ACC112 (cell line): Measurements from ENCODE around the gene TMEM98.
"Not testable (repeated sequence)": the region's sequence is repeated elsewhere in the genome, so short reads cannot be mapped to it uniquely, and the experiment has no call there.

Experiments used
- H2AFZ ChIP-seq: fragments of 200-600 bp; sonication (generic); one replicate; pipeline ENCODE4 v1.6.0; 2017; ENCODE audit warnings: antibody characterized with exemption, low read length; ENCODE audit not compliant: unreplicated experiment
- H3K27ac ChIP-seq: fragments of 200-600 bp; sonication (generic); 2 replicates; pipeline ENCODE4 v1.5.1; 2014; ENCODE audit warnings: low read depth, mild to moderate bottlenecking, antibody characterized with exemption, low read length, moderate library complexity
- H3K27me3 ChIP-seq: fragments of 200-600 bp; sonication (generic); 2 replicates; pipeline ENCODE4 v1.6.1; 2014; ENCODE audit warnings: mild to moderate bottlenecking, antibody characterized with exemption, low read length, moderate library complexity, mixed read lengths; ENCODE audit not compliant: insufficient read depth
- H3K36me3 ChIP-seq: fragments of 200-600 bp; sonication (generic); 2 replicates; pipeline ENCODE4 v1.6.1; 2016; ENCODE audit warnings: mild to moderate bottlenecking, antibody characterized with exemption, low read length, moderate library complexity, mixed read lengths; ENCODE audit not compliant: insufficient read depth
- H3K4me1 ChIP-seq: fragments of 200-600 bp; sonication (generic); one replicate; pipeline ENCODE4 v1.6.1; 2016; ENCODE audit warnings: low read length, mixed read lengths; ENCODE audit not compliant: insufficient read depth, unreplicated experiment, control insufficient read depth
- H3K4me3 ChIP-seq: fragments of 200-600 bp; sonication (generic); 2 replicates; pipeline ENCODE4 v1.5.1; 2014; ENCODE audit warnings: mild to moderate bottlenecking, low read depth, low read length
- H3K79me2 ChIP-seq: fragments of 200-600 bp; sonication (generic); one replicate; pipeline ENCODE4 v1.6.0; 2016; ENCODE audit warnings: low read length; ENCODE audit not compliant: control insufficient read depth, unreplicated experiment, insufficient read depth

Gene TMEM98, protein sequence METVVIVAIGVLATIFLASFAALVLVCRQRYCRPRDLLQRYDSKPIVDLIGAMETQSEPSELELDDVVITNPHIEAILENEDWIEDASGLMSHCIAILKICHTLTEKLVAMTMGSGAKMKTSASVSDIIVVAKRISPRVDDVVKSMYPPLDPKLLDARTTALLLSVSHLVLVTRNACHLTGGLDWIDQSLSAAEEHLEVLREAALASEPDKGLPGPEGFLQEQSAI

GRCh38 chr17:32927724-32928585 lies at the start of gene TMEM98:
Gene TMEM98 (plus strand): TSS chr17:32928153. CDS start chr17:32931529, 3,376 bp downstream.
- H3K4me1 ChIP-seq, result peaks cover 11% of the 10 kb centered on the region
- H3K27ac ChIP-seq, result no peak within 1 kb of the TSS
- no peaks in the 10 kb centered on the region for H3K27me3 ChIP-seq
- H3K4me3 ChIP-seq, result peak within 1 kb of the TSS; percentile 77
- peak within 1 kb of the TSS; percentile 92 for H2AFZ ChIP-seq
- H3K79me2 ChIP-seq, result peaks cover 8% of the 10 kb centered on the region
- H3K36me3 ChIP-seq, result peaks cover 4% of the 10 kb centered on the region; the same call in 1 of the 2 replicates

DNA sequence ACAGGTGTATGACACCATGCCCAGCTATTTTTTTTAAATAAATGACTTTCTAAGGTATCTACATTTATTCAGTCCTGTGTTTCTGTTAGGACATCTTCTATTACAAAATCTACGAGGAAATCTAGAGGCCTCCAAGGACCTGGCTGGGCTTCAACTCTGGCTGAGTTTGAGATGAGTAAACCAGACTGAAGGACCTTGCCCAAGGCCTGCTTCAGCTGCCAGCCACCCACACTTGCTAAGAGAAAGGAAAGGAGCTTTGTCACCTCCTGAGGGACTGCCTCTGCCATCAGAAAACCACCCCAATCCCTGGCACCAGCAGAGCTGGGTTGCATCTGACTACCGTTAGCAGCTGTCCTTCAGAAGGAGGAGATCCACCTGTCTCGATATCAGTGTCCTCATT lies 49.7 kb upstream of the TMEM98 start:
- H3K79me2 ChIP-seq, result no peaks in the 10 kb centered on the region
- no peaks in the 10 kb centered on the region for H3K36me3 ChIP-seq
- H3K4me1 ChIP-seq, result peaks cover 31% of the 10 kb centered on the region
- H3K27ac ChIP-seq, result no peak overlapping the region
- H3K4me3 ChIP-seq, result no peak overlapping the region
- H3K27me3 ChIP-seq, result no peaks in the 10 kb centered on the region
- H2AFZ ChIP-seq, result no peak overlapping the region

GRCh38 chr17:32879134-32879533 lies 48.8 kb upstream of the TMEM98 start:
- Histone ChIP-seq H3K36me3 (no peaks in the 10 kb centered on the region), H3K79me2 (no peaks in the 10 kb centered on the region), H3K27ac (no peak overlapping the region)

DNA sequence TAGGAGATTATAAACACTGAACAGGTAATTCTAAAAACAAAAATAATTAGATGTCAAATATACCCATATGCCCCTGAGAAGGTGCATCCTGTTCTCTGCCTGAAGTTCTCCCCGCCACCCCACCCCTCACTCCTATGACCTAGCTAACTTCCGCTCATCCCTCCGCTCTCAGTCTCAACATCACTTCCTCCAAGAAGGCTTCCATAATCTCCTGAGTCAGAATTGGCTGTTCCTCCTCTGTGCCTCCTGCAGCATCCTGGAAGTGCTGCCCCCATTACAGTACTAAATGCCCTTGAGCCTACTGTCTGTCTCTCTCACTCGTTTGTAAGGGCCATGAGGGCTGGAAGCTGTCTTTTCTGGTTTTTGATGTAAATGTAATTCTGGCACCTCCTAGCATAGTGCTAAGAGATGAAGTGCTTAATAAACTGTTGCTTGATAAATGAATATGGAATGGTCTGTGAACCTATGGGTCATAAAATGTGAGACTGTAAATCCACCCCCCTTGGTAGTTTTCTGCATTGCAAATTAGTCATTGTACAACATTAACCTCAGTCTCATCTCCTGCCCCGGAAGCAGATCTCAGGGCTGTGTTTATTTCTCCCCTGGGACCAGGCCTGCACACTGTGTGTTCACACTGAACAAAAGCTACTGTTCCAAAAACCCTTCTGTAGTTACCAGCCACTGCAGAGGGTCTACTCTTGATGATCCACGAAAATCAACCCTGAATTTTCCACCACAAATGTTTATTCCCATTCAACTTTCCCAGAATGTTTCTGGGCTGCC lies 47.1 kb upstream of the TMEM98 start:
- H3K79me2 ChIP-seq, result no peaks in the 10 kb centered on the region
- no peaks in the 10 kb centered on the region for H3K27me3 ChIP-seq
- no peak overlapping the region for H3K4me3 ChIP-seq
- H3K36me3 ChIP-seq, result no peaks in the 10 kb centered on the region
- no peak overlapping the region for H3K27ac ChIP-seq
- H3K4me1 ChIP-seq, result peaks cover 28% of the 10 kb centered on the region
- peak overlapping the region; percentile 72 for H2AFZ ChIP-seq

More at GRCh38 chr17:32879134-32879533, 48.8 kb upstream of the TMEM98 start:
- Histone ChIP-seq H3K4me1 (peaks cover 31% of the 10 kb centered on the region), H2AFZ (no peak overlapping the region), H3K4me3 (no peak overlapping the region), H3K27me3 (no peaks in the 10 kb centered on the region)

DNA sequence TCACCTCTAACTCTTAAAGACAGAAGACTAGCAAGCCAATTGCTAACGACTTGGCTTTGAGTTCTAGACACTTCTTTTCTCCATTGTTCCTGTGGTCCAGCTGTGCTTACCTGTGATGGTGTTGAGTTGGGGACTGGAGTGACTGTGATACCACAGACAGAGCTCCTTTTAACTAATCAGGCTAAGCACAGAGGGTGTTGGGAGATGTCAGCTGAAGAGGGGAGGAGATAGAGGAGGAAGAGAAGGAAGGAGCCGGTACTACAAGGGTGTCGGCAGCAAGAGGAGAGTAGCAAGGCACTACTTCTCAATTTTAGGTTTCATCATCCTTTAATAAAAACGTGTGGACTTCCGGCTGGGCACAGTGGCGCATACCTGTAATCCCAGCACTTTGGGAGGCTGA lies 45.9 kb upstream of the TMEM98 start:
- Histone ChIP-seq H3K4me1 (peaks cover 28% of the 10 kb centered on the region), H3K4me3 (no peak overlapping the region), H2AFZ (no peak overlapping the region), H3K27me3 (no peaks in the 10 kb centered on the region), H3K36me3 (no peaks in the 10 kb centered on the region), H3K27ac (no peak overlapping the region), H3K79me2 (no peaks in the 10 kb centered on the region)

- H3K36me3 ChIP-seq, result no peaks in the 10 kb centered on the region
- no peaks in the 10 kb centered on the region for H3K79me2 ChIP-seq
- H3K27ac ChIP-seq, result no peak overlapping the region
- H3K27me3 ChIP-seq, result no peaks in the 10 kb centered on the region
- peaks cover 23% of the 10 kb centered on the region for H3K4me1 ChIP-seq
- H2AFZ ChIP-seq, result no peak overlapping the region
- no peak overlapping the region for H3K4me3 ChIP-seq
These were observed 45.2 kb upstream of the TMEM98 start for GRCh38 chr17:32882734-32883133.

GRCh38 chr17:32886951-32887350 lies 41.0 kb upstream of the TMEM98 start:
- H3K27ac ChIP-seq, H3K27me3 ChIP-seq, H3K4me1 ChIP-seq, H3K4me3 ChIP-seq, H3K36me3 ChIP-seq, H2AFZ ChIP-seq, H3K79me2 ChIP-seq: not testable (repeated sequence)

DNA sequence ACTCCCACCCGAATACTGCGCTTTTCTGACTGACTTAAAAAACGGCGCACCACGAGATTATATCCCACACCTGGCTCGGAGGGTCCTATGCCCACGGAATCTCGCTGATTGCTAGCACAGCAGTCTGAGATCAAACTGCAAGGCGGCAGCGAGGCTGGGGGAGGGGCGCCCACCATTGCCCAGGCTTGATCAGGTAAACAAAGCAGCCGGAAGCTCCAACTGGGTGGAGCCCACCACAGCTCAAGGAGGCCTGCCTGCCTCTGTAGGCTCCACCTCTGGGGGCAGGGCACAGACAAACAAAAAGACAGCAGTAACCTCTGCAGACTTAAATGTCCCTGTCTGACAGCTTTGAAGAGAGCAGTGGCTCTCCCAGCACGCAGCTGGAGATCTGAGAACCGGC lies 40.5 kb upstream of the TMEM98 start:
- H3K36me3 ChIP-seq, H3K4me1 ChIP-seq, H3K27me3 ChIP-seq, H2AFZ ChIP-seq, H3K4me3 ChIP-seq, H3K79me2 ChIP-seq, H3K27ac ChIP-seq: not testable (repeated sequence)

DNA sequence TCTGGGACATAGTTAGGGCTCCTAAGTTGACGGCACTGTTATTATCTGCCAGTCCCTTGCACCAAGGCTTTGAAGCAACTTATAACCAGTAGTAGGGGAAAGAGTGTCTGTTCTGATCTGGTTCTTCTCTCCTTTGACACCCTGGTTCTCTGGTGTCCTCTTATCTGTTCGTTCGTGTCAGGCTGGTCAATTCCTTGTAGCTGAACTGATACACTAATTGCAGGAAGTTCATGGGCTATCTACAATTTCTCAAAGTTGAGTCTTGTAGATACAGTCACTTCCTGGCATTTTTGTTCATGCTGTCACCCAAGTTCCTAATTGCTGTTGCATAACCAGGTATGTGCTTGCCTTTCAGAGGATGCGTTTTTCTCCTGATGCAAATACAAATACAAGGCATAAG lies 33.7 kb upstream of the TMEM98 start:
- Histone ChIP-seq H3K27ac (no peak overlapping the region), H3K4me3 (no peak overlapping the region), H2AFZ (no peak overlapping the region), H3K4me1 (peaks cover 5% of the 10 kb centered on the region), H3K36me3 (no peaks in the 10 kb centered on the region), H3K79me2 (no peaks in the 10 kb centered on the region), H3K27me3 (peaks cover 9% of the 10 kb centered on the region; the same call in 1 of the 2 replicates)

DNA sequence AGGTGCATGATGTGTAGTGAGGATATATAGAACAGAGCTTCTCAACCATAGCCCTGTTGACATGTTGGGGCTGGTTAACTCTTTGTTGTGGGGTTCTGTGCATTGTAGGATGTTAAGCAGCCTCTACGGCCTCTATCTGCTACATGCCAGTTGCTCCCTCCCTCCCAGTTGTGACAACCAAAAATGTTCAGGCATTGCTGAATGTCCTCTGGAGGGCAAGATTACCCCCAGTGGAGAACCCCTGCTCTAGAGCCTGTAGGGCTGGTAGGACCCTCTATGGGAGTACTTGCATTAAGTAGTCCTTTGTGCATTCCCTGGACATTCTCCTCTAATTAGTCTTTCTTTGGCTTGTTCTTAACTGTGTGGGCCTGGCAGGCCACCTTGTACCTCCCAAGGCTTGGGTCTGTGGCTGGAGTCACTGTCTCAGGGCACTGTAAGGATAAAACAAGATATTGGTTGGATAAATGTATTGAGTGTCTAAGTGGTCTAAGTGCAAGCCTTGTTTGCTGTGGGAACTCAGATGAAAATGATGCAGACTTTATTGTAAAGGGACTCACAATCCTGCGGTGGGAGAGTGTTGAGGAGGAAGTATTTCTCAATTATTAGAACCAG lies 31.2 kb upstream of the TMEM98 start:
- Histone ChIP-seq H3K79me2 (no peaks in the 10 kb centered on the region), H3K36me3 (no peaks in the 10 kb centered on the region), H2AFZ (no peak overlapping the region), H3K4me3 (no peak overlapping the region), H3K27me3 (peaks cover 9% of the 10 kb centered on the region; the same call in 1 of the 2 replicates), H3K4me1 (peaks cover 5% of the 10 kb centered on the region), H3K27ac (no peak overlapping the region)
